Spleen (tissue), 11 donors: Measurements from ENCODE around the gene GABBR2. TPM values are rescaled to one million over a fixed set of nuclear protein-coding genes. Genes with fewer than 3 reads are reported as not detected.
A peak's percentile ranks its signal among the peaks of the same experiment; 100 is the strongest.

Experiments
- DNase-seq: peaks from one replicate; pipeline ENCODE4 v3.0.0-alpha.2; 2020
- H3K27ac ChIP-seq, 8 donors: fragments of 200-600 bp; sonication (generic) in 7 of 8; 1 replicate in 4 of 8; 2 replicates in 4 of 8; pipeline versions ENCODE4 v1.5.0 to v1.8.0; 2016 to 2021; ENCODE audit warnings: inconsistent platforms in 4 of 8, mild to moderate bottlenecking in 4 of 8, moderate library complexity in 1 of 8
- H3K27me3 ChIP-seq, 7 donors: fragments of 200-600 bp; sonication (generic) in 6 of 7; replicated peaks in 1 of 7; 1 replicate in 4 of 7; 2 replicates in 3 of 7; pipeline versions ENCODE4 v1.5.0 to v1.8.0; 2016 to 2021; ENCODE audit warnings: inconsistent platforms in 3 of 7, mild to moderate bottlenecking in 1 of 7
- H3K36me3 ChIP-seq, 6 donors: fragments of 200-600 bp; sonication (generic) in 5 of 6; 1 replicate in 4 of 6; 2 replicates in 2 of 6; pipeline versions ENCODE4 v1.5.0 to v1.8.0; 2016 to 2021; ENCODE audit warnings: inconsistent platforms in 2 of 6
- H3K4me1 ChIP-seq, 6 donors: fragments of 200-600 bp; sonication (generic) in 5 of 6; 1 replicate in 3 of 6; 2 replicates in 3 of 6; pipeline versions ENCODE4 v1.5.0 to v1.8.0; 2016 to 2021; ENCODE audit warnings: inconsistent platforms in 3 of 6
- H3K4me3 ChIP-seq, 8 donors: fragments of 200-600 bp; sonication (generic) in 7 of 8; 1 replicate in 4 of 8; 2 replicates in 4 of 8; pipeline versions ENCODE4 v1.5.0 to v1.8.0; 2016 to 2021; ENCODE audit warnings: inconsistent platforms in 4 of 8, mild to moderate bottlenecking in 4 of 8, moderate library complexity in 2 of 8
- H3K9me3 ChIP-seq, 8 donors: fragments of 200-600 bp; sonication (generic) in 7 of 8; 1 replicate in 4 of 8; 2 replicates in 4 of 8; pipeline versions ENCODE4 v1.5.0 to v1.8.0; 2016 to 2021; ENCODE audit warnings: inconsistent platforms in 4 of 8
- POLR2A ChIP-seq, 3 donors: fragments of 450-650 bp; IDR thresholded peaks; one replicate each; pipeline ENCODE4 v1.5.1; 2017; ENCODE audit warnings: antibody characterized with exemption in 3 of 3, mild to moderate bottlenecking in 1 of 3
- POLR2AphosphoS5 ChIP-seq, 3 donors: sonication (generic); formaldehyde crosslinking; IDR thresholded peaks; one replicate each; pipeline ENCODE4 v1.5.1; 2017; ENCODE audit warnings: antibody characterized with exemption in 3 of 3
- WGBS, 5 donors: extraction: QIAGEN DNeasy Blood & Tissue Kit in 3 of 5; methylation state at CpG; one replicate each; pipeline versions ENCODE4 v1.1.5 to v1.1.7; 2013 to 2018; 5-methylcytosine and 5-hydroxymethylcytosine counted together
- intact Hi-C: fragments of 100-400 bp; cut with DNase I; formaldehyde crosslinking; loops from one replicate; pipeline ENCODE4 v1.15.0; 2023; ENCODE audit warnings: low total_unique reads
- polyA plus RNA-seq, 3 donors: library from polyadenylated mRNA; stranded (reverse); fragments of 200-250 nt; gene quantifications; one replicate each; pipeline ENCODE4 v1.2.1, GENCODE V29; 2013
- total RNA-seq, 7 donors: library from RNA; depleted of rRNA in 3 of 7; stranded (reverse); fragments of >200 nt in 3 of 7; fragmentation: NEBNext Ultra II Directional in 4 of 7; extraction: Animal tissue kit (Norgen Biotek cat#: 25700) in 4 of 7; gene quantifications; one replicate each; pipeline versions ENCODE4 v1.1.0 to v1.2.1, GENCODE V29; 2016 to 2021
- TF ChIP-seq, protein P1 (sequence below), 11 experiments: fragments of 200-600 bp in 7 of 11; fragments of 450-650 bp in 4 of 11; sonication (generic) in 4 of 11; IDR thresholded peaks in 8 of 11; conservative IDR thresholded peaks in 3 of 11; 1 replicate in 7 of 11; 2 replicates in 4 of 11; pipeline versions ENCODE4 v1.4.0 to v1.8.0; 2016 to 2021; ENCODE audit warnings: antibody characterized with exemption in 11 of 11, inconsistent platforms in 4 of 11, mild to moderate bottlenecking in 1 of 11
- donor health status: healthy with polysubstance abuse.
- donor health status: DM: no; HTN: no; CAD: no; lungs with moderate emphysema.
- donor health status: DM: no; HTN: no; CAD: no.
- donor health status: Bipolar disorder and iron deficiency.
- donor health status: healthy.
- donor health status: DM: no; HTN: no; CAD: no.
- donor health status: DM: yes; HTN: yes; CAD: no.

GABBR2 gene
- total and polyA plus RNA-seq, 10 donors = 0.03 to 0.32 (median 0.07) TPM; not detected in 7

- peak; percentile 44 for DNase-seq
- Histone ChIP-seq H3K36me3 (no peaks in the 10 kb centered on the region), H3K27ac (no peak overlapping the region), H3K9me3 (no peaks in the 10 kb centered on the region), H3K4me3 (no peak overlapping the region), H3K4me1 (no peaks in the 10 kb centered on the region), H3K27me3 (peaks cover 0 to 22% (median 0%) of the 10 kb centered on the region in 7 donors)
- 88 to 95% (median 93%) methylated on average over 12 of the region's 12 CpGs for WGBS, 5 donors
- no peak for TF ChIP-seq POLR2AphosphoS5 (IDR thresholded peaks at IDR 0.05)
- no peak for TF ChIP-seq POLR2A (IDR thresholded peaks at IDR 0.05)
- TF ChIP-seq, protein P1, sequence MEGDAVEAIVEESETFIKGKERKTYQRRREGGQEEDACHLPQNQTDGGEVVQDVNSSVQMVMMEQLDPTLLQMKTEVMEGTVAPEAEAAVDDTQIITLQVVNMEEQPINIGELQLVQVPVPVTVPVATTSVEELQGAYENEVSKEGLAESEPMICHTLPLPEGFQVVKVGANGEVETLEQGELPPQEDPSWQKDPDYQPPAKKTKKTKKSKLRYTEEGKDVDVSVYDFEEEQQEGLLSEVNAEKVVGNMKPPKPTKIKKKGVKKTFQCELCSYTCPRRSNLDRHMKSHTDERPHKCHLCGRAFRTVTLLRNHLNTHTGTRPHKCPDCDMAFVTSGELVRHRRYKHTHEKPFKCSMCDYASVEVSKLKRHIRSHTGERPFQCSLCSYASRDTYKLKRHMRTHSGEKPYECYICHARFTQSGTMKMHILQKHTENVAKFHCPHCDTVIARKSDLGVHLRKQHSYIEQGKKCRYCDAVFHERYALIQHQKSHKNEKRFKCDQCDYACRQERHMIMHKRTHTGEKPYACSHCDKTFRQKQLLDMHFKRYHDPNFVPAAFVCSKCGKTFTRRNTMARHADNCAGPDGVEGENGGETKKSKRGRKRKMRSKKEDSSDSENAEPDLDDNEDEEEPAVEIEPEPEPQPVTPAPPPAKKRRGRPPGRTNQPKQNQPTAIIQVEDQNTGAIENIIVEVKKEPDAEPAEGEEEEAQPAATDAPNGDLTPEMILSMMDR (IDR thresholded peaks at IDR 0.05 in 8 of 11, conservative IDR thresholded peaks at IDR 0.05 in 3 of 11) = no peak
- intact Hi-C loops = no loop called here
Observed at GRCh38 chr9:98606730-98607129, 102.0 kb downstream of the GABBR2 start.

DNA sequence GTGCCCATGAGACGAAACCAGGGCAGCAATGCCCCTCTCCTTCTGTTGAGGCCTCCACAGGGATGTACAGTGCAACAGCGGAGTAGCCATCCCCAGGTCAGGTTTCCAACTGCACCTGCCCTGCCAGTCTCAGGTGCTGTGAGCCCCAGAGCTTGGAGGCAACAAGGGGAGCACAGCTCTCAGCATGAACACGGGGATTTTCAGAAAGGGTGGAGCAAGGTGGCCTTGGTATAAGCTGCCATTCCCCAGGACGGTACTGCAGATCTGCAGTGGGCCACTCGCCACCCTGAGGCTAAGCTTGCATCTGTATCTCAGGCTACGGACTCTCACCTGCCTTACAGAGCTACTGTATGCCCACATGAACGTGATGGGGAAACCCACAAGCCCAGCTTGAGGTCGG, 103.6 kb downstream of the GABBR2 start:
- DNase-seq = peak; percentile 54
- no peak for TF ChIP-seq POLR2A (IDR thresholded peaks at IDR 0.05)
- TF ChIP-seq, protein P1 (IDR thresholded peaks at IDR 0.05 in 8 of 11, conservative IDR thresholded peaks at IDR 0.05 in 3 of 11) = no peak
- TF ChIP-seq POLR2AphosphoS5 (IDR thresholded peaks at IDR 0.05) = no peak
- intact Hi-C loops = no loop called here

DNA sequence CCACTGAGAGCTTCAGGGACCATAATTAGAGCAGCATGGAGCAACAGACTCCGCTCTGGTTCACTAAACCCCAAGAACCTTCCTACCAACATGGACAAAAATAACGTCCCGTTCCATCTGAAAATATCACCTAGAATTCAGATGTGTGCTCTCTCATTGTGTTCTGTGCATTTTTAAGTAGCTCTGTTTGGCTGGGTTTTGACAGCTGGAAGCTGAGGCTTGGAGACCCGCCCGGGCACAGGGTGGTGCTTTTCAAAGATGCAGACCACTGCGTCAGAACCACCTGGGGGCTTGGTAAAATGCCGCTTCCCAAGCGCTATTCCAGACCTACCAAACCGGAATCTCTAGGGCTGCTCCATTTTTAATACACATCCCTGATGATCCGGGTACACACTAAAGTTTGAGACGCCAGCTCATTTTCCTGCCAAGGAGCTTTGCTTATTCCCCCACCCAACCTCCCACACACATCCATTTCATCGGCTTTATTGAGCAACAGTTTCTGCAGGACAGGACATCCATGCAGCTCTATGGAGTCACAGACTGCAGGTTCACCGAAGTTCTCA, 104.8 kb downstream of the GABBR2 start:
- Histone ChIP-seq H3K4me1 (no peaks in the 10 kb centered on the region), H3K4me3 (no peak overlapping the region), H3K27ac (no peak overlapping the region), H3K9me3 (no peaks in the 10 kb centered on the region), H3K36me3 (no peaks in the 10 kb centered on the region), H3K27me3 (peaks cover 0 to 8% (median 0%) of the 10 kb centered on the region in 7 donors)
- TF ChIP-seq POLR2AphosphoS5 (IDR thresholded peaks at IDR 0.05) (no peak), POLR2A (IDR thresholded peaks at IDR 0.05) (no peak)
- TF ChIP-seq, protein P1 (IDR thresholded peaks at IDR 0.05 in 8 of 11, conservative IDR thresholded peaks at IDR 0.05 in 3 of 11) = no peak
- DNase-seq = peak; percentile 51
- intact Hi-C loops = no loop called here
- 87 to 94% (median 91%) methylated on average over 13 of the region's 13 CpGs for WGBS, 5 donors

More for the DNA sequence above, 103.6 kb downstream of the GABBR2 start:
- H3K36me3 ChIP-seq = no peaks in the 10 kb centered on the region
- no peaks in the 10 kb centered on the region for H3K4me1 ChIP-seq
- 59 to 73% (median 65%) methylated on average over 6 to 8 of the region's 8 CpGs for WGBS, 5 donors
- H3K9me3 ChIP-seq = no peaks in the 10 kb centered on the region
- no peak overlapping the region for H3K4me3 ChIP-seq
- H3K27me3 ChIP-seq = peaks cover 0 to 18% (median 0%) of the 10 kb centered on the region in 7 donors
- no peak overlapping the region for H3K27ac ChIP-seq

DNA sequence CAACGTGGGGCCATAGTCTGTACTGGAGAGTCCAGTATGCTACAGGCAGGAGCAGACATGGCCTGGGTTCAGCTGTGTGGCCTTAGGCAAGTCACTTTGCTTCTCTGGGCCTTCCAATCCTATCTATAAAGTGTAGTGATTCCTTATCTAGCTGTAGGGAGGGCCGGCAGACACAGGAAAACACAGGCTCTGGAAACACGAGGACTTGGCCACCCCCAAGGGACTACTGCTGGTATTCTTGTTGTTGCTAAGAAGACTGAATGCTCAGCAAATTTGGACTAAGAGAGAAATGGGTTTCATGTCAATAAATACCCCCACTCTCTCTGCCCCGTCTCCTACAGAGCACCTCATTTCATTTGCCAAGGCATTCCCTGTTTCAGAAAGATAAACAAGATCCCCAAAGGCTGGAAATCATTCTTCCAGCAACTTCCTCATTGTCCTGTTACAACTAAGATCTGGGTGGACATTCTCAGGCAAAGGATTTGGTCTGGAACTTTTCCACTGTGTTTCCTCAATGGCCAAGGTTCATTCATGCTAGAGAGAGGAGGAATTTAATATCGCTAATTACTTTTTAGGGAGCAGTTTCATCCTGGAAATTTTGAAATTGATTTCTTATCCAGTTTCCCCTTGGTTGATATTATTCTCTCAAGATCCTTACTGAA, 105.8 kb downstream of the GABBR2 start:
- no peak overlapping the region for H3K4me3 ChIP-seq
- 48 to 65% (median 61%) methylated on average over 5 of the region's 5 CpGs for WGBS, 5 donors
- H3K27me3 ChIP-seq = peaks cover 0 to 8% (median 0%) of the 10 kb centered on the region in 7 donors
- H3K4me1 ChIP-seq = no peaks in the 10 kb centered on the region
- intact Hi-C loops = no loop called here
- DNase-seq = peak; percentile 14
- TF ChIP-seq POLR2AphosphoS5 (IDR thresholded peaks at IDR 0.05) (no peak), POLR2A (IDR thresholded peaks at IDR 0.05) (no peak)
- TF ChIP-seq, protein P1 (IDR thresholded peaks at IDR 0.05 in 8 of 11, conservative IDR thresholded peaks at IDR 0.05 in 3 of 11) = no peak
- no peaks in the 10 kb centered on the region for H3K9me3 ChIP-seq
- H3K36me3 ChIP-seq = no peaks in the 10 kb centered on the region
- no peak overlapping the region for H3K27ac ChIP-seq
